Activated naive CD4-positive, alpha-beta T cell treated with anti-CD3 and anti-CD28 coated beads, Interleukin-2, amount 50 U/mL, for 16 hours (primary cell): Measurements from ENCODE around the gene IL22RA2.

Experiments used
- DNase-seq: peaks from one replicate; pipeline ENCODE4 v3.0.0-alpha.2; 2020

The IL22RA2 gene

GRCh38 chr6:137193256-137194070 lies 20.0 kb upstream of the IL22RA2 start:
- no peak for DNase-seq

GRCh38 chr6:137192821-137193220 lies 19.4 kb upstream of the IL22RA2 start:
- DNase-seq = no peak

GRCh38 chr6:137191670-137192069 lies 18.2 kb upstream of the IL22RA2 start:
- no peak for DNase-seq

GRCh38 chr6:137191236-137191635 lies 17.8 kb upstream of the IL22RA2 start:
- DNase-seq = no peak

GRCh38 chr6:137190583-137191094 lies 17.2 kb upstream of the IL22RA2 start:
- no peak for DNase-seq

GRCh38 chr6:137188855-137189254 lies 15.4 kb upstream of the IL22RA2 start:
- no peak for DNase-seq

- DNase-seq = no peak
Observed at GRCh38 chr6:137185290-137185689, 11.8 kb upstream of the IL22RA2 start.

- DNase-seq = no peak
Observed at GRCh38 chr6:137182654-137183073, 9.2 kb upstream of the IL22RA2 start.

- no peak for DNase-seq
Observed at GRCh38 chr6:137181891-137182653, 8.6 kb upstream of the IL22RA2 start.

GRCh38 chr6:137177611-137178010 lies 4.2 kb upstream of the IL22RA2 start:
- no peak for DNase-seq

GRCh38 chr6:137176729-137177128 lies 3.3 kb upstream of the IL22RA2 start:
- no peak for DNase-seq

GRCh38 chr6:137175868-137176245 lies 2.4 kb upstream of the IL22RA2 start:
- DNase-seq = no peak

GRCh38 chr6:137175157-137175867 lies 1.9 kb upstream of the IL22RA2 start:
- no peak for DNase-seq

GRCh38 chr6:137172734-137173431 lies 561 bp downstream of the IL22RA2 start:
- DNase-seq = no peak

- no peak for DNase-seq
Observed at GRCh38 chr6:137171824-137172733, 1.4 kb downstream of the IL22RA2 start.

GRCh38 chr6:137171053-137171374 lies 2.4 kb downstream of the IL22RA2 start:
- DNase-seq = no peak

- no peak for DNase-seq
Observed at GRCh38 chr6:137170266-137171052, 3.0 kb downstream of the IL22RA2 start.

- no peak for DNase-seq
Observed at GRCh38 chr6:137167702-137168377, 5.6 kb downstream of the IL22RA2 start.

GRCh38 chr6:137166247-137167098 lies 7.0 kb downstream of the IL22RA2 start:
- no peak for DNase-seq
